K562 (cell line): ENCODE measurements around the gene PGPEP1. TPM values are rescaled to one million over a fixed set of nuclear protein-coding genes. Genes with fewer than 3 reads are reported as not detected.

Experiments used
- HDAC1 ChIP-seq, 2 experiments: fragments of 450-650 bp; IDR thresholded peaks; 2 replicates each; pipeline ENCODE4 v1.6.1; 2016 to 2017; ENCODE audit warnings: inconsistent platforms in 1 of 2, mild to moderate bottlenecking in 1 of 2, moderate library complexity in 1 of 2
- NFIC ChIP-seq: fragments of 450-650 bp; IDR thresholded peaks from 2 replicates; pipeline ENCODE4 v1.6.1; 2017; ENCODE audit warnings: mild to moderate bottlenecking, inconsistent platforms
- NR4A1 ChIP-seq, 2 experiments: fragments of 250-450 bp in 1 of 2; fragments of 450-650 bp in 1 of 2; sonication (Bioruptor Pico) in 1 of 2; IDR thresholded peaks; 2 replicates each; pipeline versions ENCODE4 v1.4.0 to v1.6.1; 2016 to 2020; ENCODE audit warnings: mild to moderate bottlenecking in 2 of 2, missing compliant biosample characterization in 1 of 2, missing genetic modification characterization in 1 of 2, moderate library complexity in 1 of 2
- RBM22 ChIP-seq: fragments of 200-400 bp; formaldehyde crosslinking; IDR thresholded peaks from 2 replicates; pipeline ENCODE4 v1.6.1; 2018; ENCODE audit warnings: low read length, low read depth; ENCODE audit not compliant: poor library complexity, severe bottlenecking
- SMARCC2 ChIP-seq: fragments of 450-650 bp; IDR thresholded peaks from 2 replicates; pipeline ENCODE4 v1.6.1; 2017; ENCODE audit warnings: antibody characterized with exemption, moderate library complexity, mild to moderate bottlenecking, low read depth
- polyA plus RNA-seq, 8 experiments: library from polyadenylated mRNA; depleted of rRNA in 4 of 8; stranded (reverse) in 5 of 8; unstranded in 3 of 8; fragments of >200 nt; fragmentation: Nextera tagmentation in 2 of 8; fragmentation: Illumina TruSeq in 1 of 8; extraction: Ambion mirVana in 2 of 8; extraction: Trizol in 1 of 8; gene quantifications; 2 replicates each; pipeline versions ENCODE4 v1.2.1 to v1.2.3, GENCODE V29; 2011 to 2014; ENCODE audit warnings: inconsistent platforms in 1 of 8, missing spikeins in 1 of 8
- total RNA-seq, 7 experiments: library from RNA; depleted of rRNA in 6 of 7; stranded (reverse); fragments of >200 nt in 6 of 7; fragmentation: Illumina TruSeq in 2 of 7; extraction: Trizol in 2 of 7; gene quantifications; 2 replicates each; pipeline versions ENCODE4 v1.2.1 to v1.2.3, GENCODE V29; 2011 to 2021; ENCODE audit warnings: low replicate concordance in 1 of 7
- TF ChIP-seq, protein P1 (sequence below): fragments of 450-650 bp; IDR thresholded peaks from 2 replicates; pipeline ENCODE4 v1.6.1; 2016; ENCODE audit warnings: mild to moderate bottlenecking, moderate library complexity
- TF ChIP-seq, protein P2 (sequence below), 2 experiments: fragments of 450-650 bp; formaldehyde crosslinking in 1 of 2; IDR thresholded peaks; 2 replicates each; pipeline versions ENCODE4 v1.4.0 to v1.6.1; 2014 to 2020; ENCODE audit warnings: mild to moderate bottlenecking in 2 of 2, borderline replicate concordance in 1 of 2, low read depth in 1 of 2

The PGPEP1 gene
- total and polyA plus RNA-seq, 9 of the 15 experiments (the other 6 are each of a cell fraction or from before 2014, with no cell fraction given) = 10.0 to 69.6 (median 33.5) TPM

DNA sequence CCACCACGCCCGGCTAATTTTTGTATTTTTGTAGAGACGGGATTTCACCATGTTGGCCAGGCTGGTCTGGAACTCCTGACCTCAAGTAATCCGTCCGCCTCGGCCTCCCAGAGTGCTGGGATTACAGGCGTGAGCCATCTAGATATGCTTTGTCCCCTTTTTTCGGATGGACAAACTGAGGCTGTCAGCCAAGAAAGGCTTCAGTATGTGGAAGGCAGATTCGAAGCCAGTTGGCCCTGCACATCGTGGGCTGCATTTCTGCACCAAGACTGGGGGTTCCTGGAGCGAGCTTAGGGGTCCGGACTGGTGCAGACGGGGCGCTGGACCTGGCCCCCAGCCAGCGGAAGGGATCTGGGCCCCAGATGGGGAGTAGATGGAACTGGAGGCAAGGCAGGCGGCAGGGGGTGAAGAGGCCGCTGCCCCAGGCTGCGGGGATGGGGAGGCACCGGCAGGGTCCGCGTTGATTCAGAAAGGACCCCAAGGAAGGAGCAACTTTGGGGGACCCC is 49.3 kb upstream of the PGPEP1 start (continued):
- TF ChIP-seq, protein P1, sequence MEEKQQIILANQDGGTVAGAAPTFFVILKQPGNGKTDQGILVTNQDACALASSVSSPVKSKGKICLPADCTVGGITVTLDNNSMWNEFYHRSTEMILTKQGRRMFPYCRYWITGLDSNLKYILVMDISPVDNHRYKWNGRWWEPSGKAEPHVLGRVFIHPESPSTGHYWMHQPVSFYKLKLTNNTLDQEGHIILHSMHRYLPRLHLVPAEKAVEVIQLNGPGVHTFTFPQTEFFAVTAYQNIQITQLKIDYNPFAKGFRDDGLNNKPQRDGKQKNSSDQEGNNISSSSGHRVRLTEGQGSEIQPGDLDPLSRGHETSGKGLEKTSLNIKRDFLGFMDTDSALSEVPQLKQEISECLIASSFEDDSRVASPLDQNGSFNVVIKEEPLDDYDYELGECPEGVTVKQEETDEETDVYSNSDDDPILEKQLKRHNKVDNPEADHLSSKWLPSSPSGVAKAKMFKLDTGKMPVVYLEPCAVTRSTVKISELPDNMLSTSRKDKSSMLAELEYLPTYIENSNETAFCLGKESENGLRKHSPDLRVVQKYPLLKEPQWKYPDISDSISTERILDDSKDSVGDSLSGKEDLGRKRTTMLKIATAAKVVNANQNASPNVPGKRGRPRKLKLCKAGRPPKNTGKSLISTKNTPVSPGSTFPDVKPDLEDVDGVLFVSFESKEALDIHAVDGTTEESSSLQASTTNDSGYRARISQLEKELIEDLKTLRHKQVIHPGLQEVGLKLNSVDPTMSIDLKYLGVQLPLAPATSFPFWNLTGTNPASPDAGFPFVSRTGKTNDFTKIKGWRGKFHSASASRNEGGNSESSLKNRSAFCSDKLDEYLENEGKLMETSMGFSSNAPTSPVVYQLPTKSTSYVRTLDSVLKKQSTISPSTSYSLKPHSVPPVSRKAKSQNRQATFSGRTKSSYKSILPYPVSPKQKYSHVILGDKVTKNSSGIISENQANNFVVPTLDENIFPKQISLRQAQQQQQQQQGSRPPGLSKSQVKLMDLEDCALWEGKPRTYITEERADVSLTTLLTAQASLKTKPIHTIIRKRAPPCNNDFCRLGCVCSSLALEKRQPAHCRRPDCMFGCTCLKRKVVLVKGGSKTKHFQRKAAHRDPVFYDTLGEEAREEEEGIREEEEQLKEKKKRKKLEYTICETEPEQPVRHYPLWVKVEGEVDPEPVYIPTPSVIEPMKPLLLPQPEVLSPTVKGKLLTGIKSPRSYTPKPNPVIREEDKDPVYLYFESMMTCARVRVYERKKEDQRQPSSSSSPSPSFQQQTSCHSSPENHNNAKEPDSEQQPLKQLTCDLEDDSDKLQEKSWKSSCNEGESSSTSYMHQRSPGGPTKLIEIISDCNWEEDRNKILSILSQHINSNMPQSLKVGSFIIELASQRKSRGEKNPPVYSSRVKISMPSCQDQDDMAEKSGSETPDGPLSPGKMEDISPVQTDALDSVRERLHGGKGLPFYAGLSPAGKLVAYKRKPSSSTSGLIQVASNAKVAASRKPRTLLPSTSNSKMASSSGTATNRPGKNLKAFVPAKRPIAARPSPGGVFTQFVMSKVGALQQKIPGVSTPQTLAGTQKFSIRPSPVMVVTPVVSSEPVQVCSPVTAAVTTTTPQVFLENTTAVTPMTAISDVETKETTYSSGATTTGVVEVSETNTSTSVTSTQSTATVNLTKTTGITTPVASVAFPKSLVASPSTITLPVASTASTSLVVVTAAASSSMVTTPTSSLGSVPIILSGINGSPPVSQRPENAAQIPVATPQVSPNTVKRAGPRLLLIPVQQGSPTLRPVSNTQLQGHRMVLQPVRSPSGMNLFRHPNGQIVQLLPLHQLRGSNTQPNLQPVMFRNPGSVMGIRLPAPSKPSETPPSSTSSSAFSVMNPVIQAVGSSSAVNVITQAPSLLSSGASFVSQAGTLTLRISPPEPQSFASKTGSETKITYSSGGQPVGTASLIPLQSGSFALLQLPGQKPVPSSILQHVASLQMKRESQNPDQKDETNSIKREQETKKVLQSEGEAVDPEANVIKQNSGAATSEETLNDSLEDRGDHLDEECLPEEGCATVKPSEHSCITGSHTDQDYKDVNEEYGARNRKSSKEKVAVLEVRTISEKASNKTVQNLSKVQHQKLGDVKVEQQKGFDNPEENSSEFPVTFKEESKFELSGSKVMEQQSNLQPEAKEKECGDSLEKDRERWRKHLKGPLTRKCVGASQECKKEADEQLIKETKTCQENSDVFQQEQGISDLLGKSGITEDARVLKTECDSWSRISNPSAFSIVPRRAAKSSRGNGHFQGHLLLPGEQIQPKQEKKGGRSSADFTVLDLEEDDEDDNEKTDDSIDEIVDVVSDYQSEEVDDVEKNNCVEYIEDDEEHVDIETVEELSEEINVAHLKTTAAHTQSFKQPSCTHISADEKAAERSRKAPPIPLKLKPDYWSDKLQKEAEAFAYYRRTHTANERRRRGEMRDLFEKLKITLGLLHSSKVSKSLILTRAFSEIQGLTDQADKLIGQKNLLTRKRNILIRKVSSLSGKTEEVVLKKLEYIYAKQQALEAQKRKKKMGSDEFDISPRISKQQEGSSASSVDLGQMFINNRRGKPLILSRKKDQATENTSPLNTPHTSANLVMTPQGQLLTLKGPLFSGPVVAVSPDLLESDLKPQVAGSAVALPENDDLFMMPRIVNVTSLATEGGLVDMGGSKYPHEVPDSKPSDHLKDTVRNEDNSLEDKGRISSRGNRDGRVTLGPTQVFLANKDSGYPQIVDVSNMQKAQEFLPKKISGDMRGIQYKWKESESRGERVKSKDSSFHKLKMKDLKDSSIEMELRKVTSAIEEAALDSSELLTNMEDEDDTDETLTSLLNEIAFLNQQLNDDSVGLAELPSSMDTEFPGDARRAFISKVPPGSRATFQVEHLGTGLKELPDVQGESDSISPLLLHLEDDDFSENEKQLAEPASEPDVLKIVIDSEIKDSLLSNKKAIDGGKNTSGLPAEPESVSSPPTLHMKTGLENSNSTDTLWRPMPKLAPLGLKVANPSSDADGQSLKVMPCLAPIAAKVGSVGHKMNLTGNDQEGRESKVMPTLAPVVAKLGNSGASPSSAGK = no peak
- TF ChIP-seq, protein P2, sequence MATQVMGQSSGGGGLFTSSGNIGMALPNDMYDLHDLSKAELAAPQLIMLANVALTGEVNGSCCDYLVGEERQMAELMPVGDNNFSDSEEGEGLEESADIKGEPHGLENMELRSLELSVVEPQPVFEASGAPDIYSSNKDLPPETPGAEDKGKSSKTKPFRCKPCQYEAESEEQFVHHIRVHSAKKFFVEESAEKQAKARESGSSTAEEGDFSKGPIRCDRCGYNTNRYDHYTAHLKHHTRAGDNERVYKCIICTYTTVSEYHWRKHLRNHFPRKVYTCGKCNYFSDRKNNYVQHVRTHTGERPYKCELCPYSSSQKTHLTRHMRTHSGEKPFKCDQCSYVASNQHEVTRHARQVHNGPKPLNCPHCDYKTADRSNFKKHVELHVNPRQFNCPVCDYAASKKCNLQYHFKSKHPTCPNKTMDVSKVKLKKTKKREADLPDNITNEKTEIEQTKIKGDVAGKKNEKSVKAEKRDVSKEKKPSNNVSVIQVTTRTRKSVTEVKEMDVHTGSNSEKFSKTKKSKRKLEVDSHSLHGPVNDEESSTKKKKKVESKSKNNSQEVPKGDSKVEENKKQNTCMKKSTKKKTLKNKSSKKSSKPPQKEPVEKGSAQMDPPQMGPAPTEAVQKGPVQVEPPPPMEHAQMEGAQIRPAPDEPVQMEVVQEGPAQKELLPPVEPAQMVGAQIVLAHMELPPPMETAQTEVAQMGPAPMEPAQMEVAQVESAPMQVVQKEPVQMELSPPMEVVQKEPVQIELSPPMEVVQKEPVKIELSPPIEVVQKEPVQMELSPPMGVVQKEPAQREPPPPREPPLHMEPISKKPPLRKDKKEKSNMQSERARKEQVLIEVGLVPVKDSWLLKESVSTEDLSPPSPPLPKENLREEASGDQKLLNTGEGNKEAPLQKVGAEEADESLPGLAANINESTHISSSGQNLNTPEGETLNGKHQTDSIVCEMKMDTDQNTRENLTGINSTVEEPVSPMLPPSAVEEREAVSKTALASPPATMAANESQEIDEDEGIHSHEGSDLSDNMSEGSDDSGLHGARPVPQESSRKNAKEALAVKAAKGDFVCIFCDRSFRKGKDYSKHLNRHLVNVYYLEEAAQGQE (IDR thresholded peaks at IDR 0.05; ENCODE audit: borderline replicate concordance) = no peak
- TF ChIP-seq, protein P2 (CRISPR knock-in tag; IDR thresholded peaks at IDR 0.05; ENCODE audit: low read depth) = 0 out of 2 replicates have a peak, but pooled peaks have one; percentile 34
- no peak for TF ChIP-seq HDAC1 (IDR thresholded peaks at IDR 0.05)
- TF ChIP-seq SMARCC2 = no peak
- peak; percentile 5 for TF ChIP-seq RBM22
- peak; percentile 96 for TF ChIP-seq NFIC
- TF ChIP-seq NR4A1 (CRISPR knock-in tag; IDR thresholded peaks at IDR 0.05) = 0 out of 2 replicates have a peak, but pooled peaks have one; percentile 87
- peak; percentile 26; the same call in 1 of the 2 replicates for TF ChIP-seq NR4A1 (tag; IDR thresholded peaks at IDR 0.05)
